Astrocyte (in vitro differentiated cells and primary cell): ENCODE measurements around the gene USP31.

Source experiments
- EZH2 ChIP-seq: IDR thresholded peaks from 2 replicates; pipeline ENCODE4 v1.6.1; 2012; ENCODE audit warnings: mild to moderate bottlenecking, low read length, inconsistent platforms; ENCODE audit not compliant: insufficient read depth
- TF ChIP-seq, protein P1 (sequence below): IDR thresholded peaks from 2 replicates; pipeline ENCODE4 v1.5.1; 2011; ENCODE audit warnings: low read depth, mild to moderate bottlenecking, inconsistent platforms, low read length, moderate library complexity; ENCODE audit not compliant: insufficient read depth

DNA sequence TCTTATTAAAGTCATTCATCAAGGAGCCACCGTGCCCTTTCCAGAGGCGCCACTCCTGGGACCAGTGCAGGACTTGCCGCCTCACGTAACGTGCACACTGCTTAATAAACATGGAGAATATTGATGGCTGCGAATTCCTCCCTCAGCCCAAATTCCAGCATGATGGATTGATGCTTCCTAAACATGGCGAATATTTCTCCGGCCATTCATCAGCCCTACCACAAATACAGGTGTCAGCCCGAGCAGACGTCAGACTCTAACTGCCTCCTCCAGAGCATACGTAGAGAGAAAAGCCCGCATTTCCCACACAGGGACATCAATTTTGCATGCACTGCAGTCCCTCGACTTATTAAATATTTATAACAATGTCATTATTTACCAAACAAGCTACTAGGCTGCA, 97.0 kb downstream of the USP31 start:
- TF ChIP-seq, protein P1, sequence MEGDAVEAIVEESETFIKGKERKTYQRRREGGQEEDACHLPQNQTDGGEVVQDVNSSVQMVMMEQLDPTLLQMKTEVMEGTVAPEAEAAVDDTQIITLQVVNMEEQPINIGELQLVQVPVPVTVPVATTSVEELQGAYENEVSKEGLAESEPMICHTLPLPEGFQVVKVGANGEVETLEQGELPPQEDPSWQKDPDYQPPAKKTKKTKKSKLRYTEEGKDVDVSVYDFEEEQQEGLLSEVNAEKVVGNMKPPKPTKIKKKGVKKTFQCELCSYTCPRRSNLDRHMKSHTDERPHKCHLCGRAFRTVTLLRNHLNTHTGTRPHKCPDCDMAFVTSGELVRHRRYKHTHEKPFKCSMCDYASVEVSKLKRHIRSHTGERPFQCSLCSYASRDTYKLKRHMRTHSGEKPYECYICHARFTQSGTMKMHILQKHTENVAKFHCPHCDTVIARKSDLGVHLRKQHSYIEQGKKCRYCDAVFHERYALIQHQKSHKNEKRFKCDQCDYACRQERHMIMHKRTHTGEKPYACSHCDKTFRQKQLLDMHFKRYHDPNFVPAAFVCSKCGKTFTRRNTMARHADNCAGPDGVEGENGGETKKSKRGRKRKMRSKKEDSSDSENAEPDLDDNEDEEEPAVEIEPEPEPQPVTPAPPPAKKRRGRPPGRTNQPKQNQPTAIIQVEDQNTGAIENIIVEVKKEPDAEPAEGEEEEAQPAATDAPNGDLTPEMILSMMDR, result no peak
- no peak for TF ChIP-seq EZH2
